ENCODE measurements around the gene SETMAR.

SETMAR gene

GRCh38 chr3:4351164-4351855 is 48.1 kb downstream of the SETMAR start:
- no peak for DNase-seq (ENCODE audit: low read depth, low spot score)

DNA sequence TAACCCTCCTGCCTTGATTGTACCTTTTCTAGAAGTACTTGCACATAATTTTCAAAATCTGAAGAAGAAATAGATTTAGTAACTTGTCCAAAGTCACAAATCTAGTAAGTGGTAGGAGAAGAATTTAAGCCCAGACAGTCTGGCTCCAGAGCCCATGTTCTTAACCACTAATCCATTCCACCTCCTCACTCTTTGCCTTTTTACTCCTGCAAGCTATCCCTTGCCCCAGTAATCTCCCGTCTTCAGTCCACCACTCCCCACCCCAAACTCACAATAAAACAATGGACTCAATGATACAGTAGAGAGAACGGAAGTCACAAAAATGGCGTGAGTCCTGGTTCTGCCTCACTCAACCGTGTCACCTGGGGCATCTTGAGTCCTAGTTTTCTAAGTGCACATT is 48.7 kb downstream of the SETMAR start:
- no peak for DNase-seq (ENCODE audit: low read depth, low spot score)

GRCh38 chr3:4355401-4356219 is 52.4 kb downstream of the SETMAR start:
- no peak for DNase-seq (ENCODE audit: low read depth, low spot score)

- no peak for DNase-seq (ENCODE audit: low read depth, low spot score)
Observed at GRCh38 chr3:4356220-4356540, 53.0 kb downstream of the SETMAR start.

- DNase-seq (ENCODE audit: low read depth, low spot score) = no peak
Observed at GRCh38 chr3:4356546-4357410, 53.6 kb downstream of the SETMAR start.

DNA sequence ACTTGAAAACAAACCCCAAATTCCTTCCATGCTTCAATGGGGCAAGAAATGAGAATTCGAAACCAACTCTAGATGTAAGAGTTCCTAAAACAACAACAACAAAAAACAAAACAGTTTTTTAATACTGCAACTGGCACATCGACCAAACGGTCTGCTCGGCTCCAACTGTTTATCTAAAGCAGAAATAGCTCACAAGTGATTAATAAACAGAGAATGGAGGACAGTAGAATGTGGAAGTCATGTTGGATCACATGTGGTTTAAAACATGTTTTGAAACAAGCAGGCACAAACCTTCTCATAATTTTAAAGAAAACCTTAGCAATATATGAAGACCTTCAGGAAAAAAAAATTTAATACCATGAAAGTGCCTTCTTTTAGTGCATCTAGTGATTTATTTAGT is 55.1 kb downstream of the SETMAR start:
- DNase-seq (ENCODE audit: low read depth, low spot score) = no peak

DNA sequence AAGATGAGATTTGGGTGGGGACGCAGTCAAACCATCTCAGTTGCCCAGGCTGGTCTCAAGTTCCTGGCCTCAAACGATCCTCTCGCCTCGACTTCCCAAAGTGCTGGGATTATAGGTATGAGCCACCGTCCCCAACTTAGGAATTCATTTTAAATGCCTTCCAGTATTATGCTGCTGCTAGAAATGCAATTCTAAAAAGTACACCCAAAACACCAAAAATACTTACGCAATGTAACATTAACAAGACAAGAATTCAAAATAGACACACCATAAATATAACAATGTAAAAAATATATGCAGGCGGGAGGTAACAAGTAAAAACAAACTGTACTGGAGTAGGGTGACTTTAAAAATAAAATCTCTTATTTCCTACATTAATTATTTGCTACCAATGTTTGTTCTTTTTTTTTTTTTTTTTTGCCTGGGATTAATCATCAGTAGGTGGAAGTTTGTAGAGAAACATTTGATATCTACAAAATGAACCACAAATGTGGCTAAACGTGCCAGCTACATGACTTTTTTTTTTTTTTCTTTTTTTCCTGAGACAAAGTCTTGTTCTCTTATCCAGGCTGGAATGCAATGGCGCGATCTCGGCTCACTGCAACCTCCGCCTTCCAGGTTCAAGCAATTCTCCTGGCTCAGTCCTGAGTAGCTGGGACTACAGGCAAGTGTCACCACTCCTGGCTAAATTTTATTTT is 56.8 kb downstream of the SETMAR start:
- no peak for DNase-seq (ENCODE audit: low read depth, low spot score)

DNA sequence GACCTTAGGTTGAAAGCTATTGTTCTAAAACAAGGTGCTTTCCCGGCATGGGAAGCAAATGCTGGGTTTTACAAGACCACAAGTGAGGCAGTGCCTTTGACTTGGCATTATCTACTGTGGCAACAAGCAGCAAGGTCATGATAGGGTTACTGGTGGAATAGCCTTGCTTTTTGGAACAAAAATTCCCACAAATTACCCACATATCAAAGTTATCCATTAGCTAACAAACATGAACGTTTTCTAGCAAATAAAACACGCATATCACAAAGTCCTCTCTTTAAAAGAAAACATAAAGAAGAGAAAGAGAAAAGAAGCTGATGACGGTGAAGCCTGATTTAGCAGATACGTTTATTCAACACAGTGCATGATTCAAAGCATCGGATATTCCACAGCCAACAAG is 57.6 kb downstream of the SETMAR start:
- DNase-seq (ENCODE audit: low read depth, low spot score) = no peak

DNA sequence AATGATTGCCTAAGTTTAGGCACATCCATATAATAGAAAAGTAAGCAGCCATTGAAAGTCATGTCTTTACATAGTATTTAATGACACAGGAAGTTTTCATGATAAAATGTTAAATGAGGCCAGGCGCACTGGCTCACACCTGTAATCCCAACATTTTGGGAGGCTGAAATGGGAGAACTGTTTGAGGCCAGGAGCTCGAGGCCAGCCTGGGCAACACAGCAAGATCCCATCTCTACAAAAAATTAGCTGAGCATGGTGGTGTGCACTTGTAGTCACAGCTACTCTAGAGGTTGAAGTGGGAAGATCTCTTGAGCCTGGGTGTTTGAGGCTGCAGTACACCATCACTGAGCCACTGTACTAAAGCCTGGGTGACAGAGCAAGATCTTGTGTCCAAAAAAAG is 59.4 kb downstream of the SETMAR start:
- no peak for DNase-seq (ENCODE audit: low read depth, low spot score)
